Neural progenitor cell (in vitro differentiated cells): Measurements from ENCODE around the gene SLC36A1. TPM values are rescaled to one million over a fixed set of nuclear protein-coding genes. Genes with fewer than 3 reads are reported as not detected.

Experiments used
- DNase-seq: peaks from one replicate; pipeline ENCODE4 v3.0.0-alpha.2; 2016; ENCODE audit warnings: low spot score
- H2AFZ ChIP-seq: fragments of 200-600 bp; sonication (generic); replicated peaks from 2 replicates; pipeline ENCODE4 v1.6.1; 2016; ENCODE audit warnings: antibody characterized with exemption
- H3F3A ChIP-seq: fragments of 200-600 bp; sonication (generic); 2 replicates; pipeline ENCODE4 v1.6.1; 2016; ENCODE audit warnings: antibody characterized with exemption, low read depth
- H3K27ac ChIP-seq: fragments of 200-600 bp; sonication (generic); 2 replicates; pipeline ENCODE4 v1.5.1; 2016; ENCODE audit warnings: mild to moderate bottlenecking
- H3K27me3 ChIP-seq: fragments of 200-600 bp; sonication (generic); 2 replicates; pipeline ENCODE4 v1.6.1; 2016; ENCODE audit warnings: mild to moderate bottlenecking, moderate library complexity
- H3K36me3 ChIP-seq: fragments of 200-600 bp; sonication (generic); 2 replicates; pipeline ENCODE4 v1.5.1; 2016
- H3K4me1 ChIP-seq: fragments of 200-600 bp; sonication (generic); 2 replicates; pipeline ENCODE4 v1.6.1; 2016; ENCODE audit warnings: mixed run types
- H3K4me2 ChIP-seq: fragments of 200-600 bp; sonication (generic); 2 replicates; pipeline ENCODE4 v1.6.1; 2016
- H3K4me3 ChIP-seq: fragments of 200-600 bp; sonication (generic); 2 replicates; pipeline ENCODE4 v1.5.1; 2016
- H3K79me2 ChIP-seq: fragments of 200-600 bp; sonication (generic); 2 replicates; pipeline ENCODE4 v1.6.1; 2016; ENCODE audit warnings: low read depth
- H3K9ac ChIP-seq: fragments of 200-600 bp; sonication (generic); 2 replicates; pipeline ENCODE4 v1.6.1; 2016
- H3K9me3 ChIP-seq: fragments of 200-600 bp; sonication (generic); 2 replicates; pipeline ENCODE4 v1.5.1; 2016; ENCODE audit warnings: low read depth
- H4K20me1 ChIP-seq: fragments of 200-600 bp; sonication (generic); 2 replicates; pipeline ENCODE4 v1.6.1; 2016; ENCODE audit warnings: low read depth
- H3K27ac Mint-ChIP-seq: 3 replicates; pipeline ENCODE4 v1.8.0; 2021; ENCODE audit warnings: mixed read lengths
- H3K27me3 Mint-ChIP-seq: 2 replicates; pipeline ENCODE4 v1.8.0; 2022; ENCODE audit warnings: low read depth, mild to moderate bottlenecking, inconsistent platforms, moderate library complexity, mixed read lengths; ENCODE audit not compliant: insufficient read depth
- H3K36me3 Mint-ChIP-seq: 3 replicates; pipeline ENCODE4 v1.8.0; 2021; ENCODE audit warnings: mixed read lengths
- H3K4me1 Mint-ChIP-seq: 3 replicates; pipeline ENCODE4 v1.8.0; 2021; ENCODE audit warnings: mixed read lengths
- H3K4me3 Mint-ChIP-seq: 3 replicates; pipeline ENCODE4 v1.8.0; 2021; ENCODE audit warnings: mild to moderate bottlenecking, moderate library complexity, mixed read lengths
- H3K9me3 Mint-ChIP-seq: 3 replicates; pipeline ENCODE4 v1.8.0; 2020; ENCODE audit warnings: mixed read lengths
- CTCF ChIP-seq: fragments of 200-600 bp; sonication (generic); IDR thresholded peaks from 2 replicates; pipeline ENCODE4 v1.5.1; 2017; ENCODE audit warnings: antibody characterized with exemption, mild to moderate bottlenecking
- EZH2 ChIP-seq: fragments of 200-600 bp; sonication (generic); IDR thresholded peaks from 2 replicates; pipeline ENCODE4 v1.6.1; 2017; ENCODE audit warnings: antibody characterized with exemption, mild to moderate bottlenecking, moderate library complexity
- EZH2phosphoT487 ChIP-seq: fragments of 200-600 bp; sonication (generic); IDR thresholded peaks from 2 replicates; pipeline ENCODE4 v1.6.1; 2017; ENCODE audit warnings: antibody characterized with exemption
- total RNA-seq: library from RNA; depleted of rRNA; stranded (reverse); fragments of >200 nt; gene quantifications from 2 replicates; pipeline ENCODE4 v1.2.3, GENCODE V29; 2015; ENCODE audit warnings: low replicate concordance

Gene SLC36A1
- total RNA-seq, 1 donor from 2014 or later = 7.8 TPM

DNA sequence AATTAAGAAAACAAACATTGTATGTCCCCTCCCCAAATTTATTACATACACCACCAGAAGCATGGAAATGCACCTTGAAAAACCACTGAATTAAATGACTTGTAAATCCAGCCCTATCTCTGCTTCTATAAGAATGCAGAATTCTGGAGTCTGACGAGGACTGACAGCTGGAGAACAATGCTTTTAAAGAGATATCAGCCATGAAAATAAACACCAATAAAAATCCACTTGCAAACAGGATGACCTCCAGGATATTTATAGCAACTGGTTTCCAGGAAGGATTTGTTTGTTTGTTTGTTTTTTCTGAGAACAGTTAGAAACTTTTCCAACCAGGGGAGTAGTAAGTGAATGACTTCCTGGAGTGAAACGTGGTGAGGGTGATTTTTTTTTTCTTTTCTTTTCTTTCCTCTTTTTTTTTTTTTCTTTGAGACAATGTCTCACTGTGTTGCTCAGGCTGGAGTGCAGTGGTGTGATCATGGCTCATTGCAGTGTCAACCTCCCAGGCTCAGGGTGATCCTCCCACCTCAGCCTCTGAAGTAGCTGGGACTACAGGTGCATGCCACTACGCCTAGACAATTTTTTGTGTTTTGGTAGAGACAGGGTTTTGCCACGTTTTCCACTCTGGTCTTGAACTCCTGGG, 38.7 kb upstream of the SLC36A1 start:
- no peak overlapping the region for H3K4me2 ChIP-seq
- Mint-ChIP-seq H3K27me3 (no peaks in the 10 kb centered on the region), H3K4me3 (no peak overlapping the region), H3K27ac (no peak overlapping the region), H3K4me1 (peaks cover 2% of the 10 kb centered on the region), H3K9me3 (peaks cover 4% of the 10 kb centered on the region), H3K36me3 (no peaks in the 10 kb centered on the region)
- no peaks in the 10 kb centered on the region for H3F3A ChIP-seq
- no peak for DNase-seq
- H3K27ac ChIP-seq = no peak overlapping the region
- H3K4me3 ChIP-seq = no peak overlapping the region
- no peaks in the 10 kb centered on the region for H3K79me2 ChIP-seq
- no peaks in the 10 kb centered on the region for H3K4me1 ChIP-seq
- H2AFZ ChIP-seq = no peak overlapping the region
- no peaks in the 10 kb centered on the region for H4K20me1 ChIP-seq
- H3K27me3 ChIP-seq = no peaks in the 10 kb centered on the region
- H3K36me3 ChIP-seq = no peaks in the 10 kb centered on the region
- H3K9ac ChIP-seq = no peak overlapping the region
- TF ChIP-seq EZH2 (no peak), CTCF (no peak), EZH2phosphoT487 (no peak)
- no peaks in the 10 kb centered on the region for H3K9me3 ChIP-seq

GRCh38 chr5:151413800-151414199, 33.6 kb upstream of the SLC36A1 start:
- Histone ChIP-seq H2AFZ (no peak overlapping the region), H3K36me3 (no peaks in the 10 kb centered on the region), H3F3A (no peaks in the 10 kb centered on the region), H3K9me3 (no peaks in the 10 kb centered on the region), H3K9ac (no peak overlapping the region), H3K27ac (no peak overlapping the region), H3K4me1 (no peaks in the 10 kb centered on the region), H4K20me1 (no peaks in the 10 kb centered on the region), H3K27me3 (no peaks in the 10 kb centered on the region), H3K4me3 (no peak overlapping the region), H3K79me2 (no peaks in the 10 kb centered on the region), H3K4me2 (no peak overlapping the region)
- peaks cover 2% of the 10 kb centered on the region for H3K27me3 Mint-ChIP-seq
- TF ChIP-seq EZH2 (no peak), CTCF (no peak)
- H3K27ac Mint-ChIP-seq = no peak overlapping the region
- H3K4me1 Mint-ChIP-seq = no peaks in the 10 kb centered on the region
- no peaks in the 10 kb centered on the region for H3K36me3 Mint-ChIP-seq
- H3K4me3 Mint-ChIP-seq = no peak overlapping the region
- H3K9me3 Mint-ChIP-seq = peaks cover 19% of the 10 kb centered on the region
- no peak for DNase-seq

DNA sequence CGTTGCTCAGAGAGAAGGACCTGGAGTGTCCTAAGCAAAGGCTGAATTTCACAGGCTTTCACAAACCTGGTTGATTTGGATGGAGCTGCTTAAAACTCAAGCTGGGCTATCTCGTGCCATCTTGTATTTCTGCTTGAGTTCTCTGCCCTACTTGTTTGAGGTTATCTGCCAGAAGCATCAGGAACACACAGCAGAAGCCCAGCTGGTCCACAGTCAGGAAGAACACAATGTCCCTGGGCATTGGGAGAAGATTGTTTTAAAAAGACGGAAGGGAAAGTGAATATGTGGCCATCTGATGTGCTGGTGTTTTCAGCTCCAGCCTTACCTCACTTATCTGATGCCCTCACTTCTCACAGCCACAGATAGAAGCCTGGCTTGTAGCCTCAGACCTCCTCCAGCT, 32.9 kb upstream of the SLC36A1 start:
- H3F3A ChIP-seq = no peaks in the 10 kb centered on the region
- H3K4me3 ChIP-seq = no peak overlapping the region
- Mint-ChIP-seq H3K27me3 (peaks cover 2% of the 10 kb centered on the region), H3K9me3 (peaks cover 23% of the 10 kb centered on the region), H3K4me3 (no peak overlapping the region), H3K27ac (no peak overlapping the region), H3K36me3 (no peaks in the 10 kb centered on the region), H3K4me1 (no peaks in the 10 kb centered on the region)
- no peaks in the 10 kb centered on the region for H3K27me3 ChIP-seq
- H3K4me2 ChIP-seq = no peak overlapping the region
- no peaks in the 10 kb centered on the region for H3K4me1 ChIP-seq
- H4K20me1 ChIP-seq = no peaks in the 10 kb centered on the region
- DNase-seq = no peak
- H3K9ac ChIP-seq = no peak overlapping the region
- H3K36me3 ChIP-seq = no peaks in the 10 kb centered on the region
- no peaks in the 10 kb centered on the region for H3K79me2 ChIP-seq
- H2AFZ ChIP-seq = no peak overlapping the region
- TF ChIP-seq EZH2 = no peak
- TF ChIP-seq EZH2phosphoT487 = no peak
- TF ChIP-seq CTCF = no peak
- H3K9me3 ChIP-seq = no peaks in the 10 kb centered on the region
- no peak overlapping the region for H3K27ac ChIP-seq
